HEK293 (cell line): Measurements from ENCODE around the gene MAP3K14.

Experiments
- CTCF ChIP-seq: fragments of 450-650 bp; formaldehyde crosslinking; IDR thresholded peaks from 2 replicates; pipeline ENCODE4 v1.5.1; 2016; ENCODE audit warnings: missing biosample characterization, missing genetic modification characterization
- GLI4 ChIP-seq: fragments of 450-650 bp; formaldehyde crosslinking; IDR thresholded peaks from 2 replicates; pipeline ENCODE4 v1.5.1; 2016; ENCODE audit warnings: missing biosample characterization, missing genetic modification characterization
- MZF1 ChIP-seq: fragments of 450-650 bp; formaldehyde crosslinking; IDR thresholded peaks from 2 replicates; pipeline ENCODE4 v1.5.1; 2017; ENCODE audit warnings: missing biosample characterization, missing genetic modification characterization, borderline replicate concordance
- PBX3 ChIP-seq: sonication (generic); formaldehyde crosslinking; IDR thresholded peaks from 2 replicates; pipeline ENCODE4 v1.8.1; 2022; ENCODE audit warnings: mild to moderate bottlenecking, moderate library complexity, missing genetic modification reagents
- SP2 ChIP-seq: fragments of 450-650 bp; formaldehyde crosslinking; IDR thresholded peaks from 2 replicates; pipeline ENCODE4 v1.5.1; 2016; ENCODE audit warnings: missing biosample characterization, missing genetic modification characterization
- ZBTB17 ChIP-seq: fragments of 450-650 bp; formaldehyde crosslinking; IDR thresholded peaks from 2 replicates; pipeline ENCODE4 v1.5.1; 2016; ENCODE audit warnings: missing biosample characterization, missing genetic modification characterization
- ZNF18 ChIP-seq: fragments of 450-650 bp; formaldehyde crosslinking; IDR thresholded peaks from 2 replicates; pipeline ENCODE4 v1.5.1; 2016; ENCODE audit warnings: missing biosample characterization, missing genetic modification characterization
- ZNF555 ChIP-seq: fragments of 450-650 bp; formaldehyde crosslinking; conservative IDR thresholded peaks from 2 replicates; pipeline ENCODE4 v1.5.1; 2017; ENCODE audit warnings: missing biosample characterization, mild to moderate bottlenecking, missing genetic modification characterization, inconsistent platforms

GRCh38 chr17:45342306-45342705 lies 25.5 kb upstream of the MAP3K14 start:
- no peak for TF ChIP-seq GLI4 (tag by site-specific recombination)
- no peak for TF ChIP-seq CTCF
- no peak for TF ChIP-seq ZBTB17
- TF ChIP-seq SP2, result no peak
- no peak for TF ChIP-seq ZNF555 (tag by site-specific recombination)
- no peak for TF ChIP-seq PBX3
- no peak for TF ChIP-seq MZF1 (tag by site-specific recombination)
- TF ChIP-seq ZNF18 (tag by site-specific recombination), result no peak
